Panc1 (cell line): ENCODE data around the gene FN3KRP. TPM values are rescaled to one million over a fixed set of nuclear protein-coding genes. Genes with fewer than 3 reads are reported as not detected.
"Not testable (repeated sequence)": the region's sequence is repeated elsewhere in the genome, so short reads cannot be mapped to it uniquely, and the experiment has no call there.

Experiments
- ATAC-seq: fragments of 200-7000 bp; cut with Tn5 transposase; 2 replicates; pipeline ENCODE4 v1.9.1; 2020; ENCODE audit warnings: mild to moderate bottlenecking, moderate library complexity
- BruUV-seq: library from RNA; stranded (reverse); fragments of 400-500 nt; replicated peaks from 2 replicates; lab custom pipeline; 2021; lab: Mats Ljungman, UMichigan
- CTCF ChIA-PET: fragments of 300-600 bp; sonication (Branson Sonifier 250); formaldehyde crosslinking; loops from one replicate; lab custom pipeline; 2022; ENCODE audit warnings: antibody characterized with exemption; lab: Charles Lee
- POLR2A ChIA-PET: fragments of 300-600 bp; sonication (Branson Sonifier 250); formaldehyde crosslinking; loops from one replicate; lab custom pipeline; 2022; ENCODE audit warnings: antibody characterized with exemption; lab: Charles Lee
- DNase-seq: peaks from one replicate; pipeline ENCODE4 v3.0.0-alpha.2; 2010; ENCODE audit warnings: low read depth, low spot score
- H3K27ac ChIP-seq: 2 replicates; pipeline ENCODE4 v1.5.1; 2011; ENCODE audit warnings: mild to moderate bottlenecking, low read length, inconsistent platforms
- H3K27me3 ChIP-seq: fragments of 200-500 bp; sonication (Bioruptor generic); 2 replicates; pipeline ENCODE4 v1.6.0; 2014; ENCODE audit warnings: low read length, inconsistent platforms; ENCODE audit not compliant: control insufficient read depth, insufficient read depth
- H3K36me3 ChIP-seq: fragments of 200-500 bp; sonication (Bioruptor generic); 2 replicates; pipeline ENCODE4 v1.5.1; 2014; ENCODE audit warnings: inconsistent platforms, mild to moderate bottlenecking, low read length, moderate library complexity; ENCODE audit not compliant: control insufficient read depth, insufficient read depth
- H3K4me1 ChIP-seq: 2 replicates; pipeline ENCODE4 v1.5.1; 2011; ENCODE audit warnings: inconsistent platforms, mild to moderate bottlenecking, low read length, moderate library complexity; ENCODE audit not compliant: control insufficient read depth, insufficient read depth
- H3K4me3 ChIP-seq, 2 experiments: 2 replicates each; pipeline ENCODE4 v1.5.1; 2011 to 2012; ENCODE audit warnings: low read depth in 2 of 2, low read length in 2 of 2, mild to moderate bottlenecking in 2 of 2, inconsistent platforms in 1 of 2, moderate library complexity in 1 of 2
- H3K9me3 ChIP-seq: fragments of 200-500 bp; sonication (Bioruptor generic); 2 replicates; pipeline ENCODE4 v1.5.1; 2014; ENCODE audit warnings: low read depth, mild to moderate bottlenecking, inconsistent platforms, low read length, moderate library complexity; ENCODE audit not compliant: control insufficient read depth, insufficient read depth
- CTCF ChIP-seq: fragments of 450-650 bp; IDR thresholded peaks from 2 replicates; pipeline ENCODE4 v1.5.1; 2017; ENCODE audit warnings: mild to moderate bottlenecking
- POLR2AphosphoS5 ChIP-seq: IDR thresholded peaks from 2 replicates; pipeline ENCODE4 v1.6.1; 2012; ENCODE audit warnings: mild to moderate bottlenecking, low read depth, low read length, moderate library complexity
- SIN3A ChIP-seq: IDR thresholded peaks from 2 replicates; pipeline ENCODE4 v1.6.1; 2012; ENCODE audit warnings: low read depth, mild to moderate bottlenecking, low read length, moderate library complexity, borderline replicate concordance; ENCODE audit not compliant: insufficient read depth
- TCF7L2 ChIP-seq: IDR thresholded peaks from 2 replicates; pipeline ENCODE4 v1.6.1; 2011; ENCODE audit warnings: mild to moderate bottlenecking, low read depth, low read length, inconsistent platforms
- in situ Hi-C: cut with HindIII; loops from 2 replicates; pipeline ENCODE4 v1.10.0; 2016; ENCODE audit warnings: low sequenced_read_pairs, low pct_unique_long_range_greater_than_20kb
- intact Hi-C: fragments of 100-400 bp; cut with micrococcal nuclease; formaldehyde crosslinking; loops from one replicate; pipeline ENCODE4 v1.10.0; 2022; ENCODE audit not compliant: unreplicated experiment
- total RNA-seq: library from RNA; stranded (reverse); gene quantifications from one replicate; pipeline ENCODE4 v1.2.1, GENCODE V29; 2021; ENCODE audit not compliant: unreplicated experiment
- TF ChIP-seq, protein P1 (sequence below), 2 experiments: IDR thresholded peaks; 2 replicates each; pipeline ENCODE4 v1.6.1; 2011 to 2012; ENCODE audit warnings: low read depth in 2 of 2, control low read depth in 1 of 2, low read length in 1 of 2, mild to moderate bottlenecking in 1 of 2, moderate library complexity in 1 of 2; ENCODE audit not compliant: insufficient read depth in 1 of 2

Gene FN3KRP
- total RNA-seq, 1 experiment from 2014 or later, result 41.0 TPM

DNA sequence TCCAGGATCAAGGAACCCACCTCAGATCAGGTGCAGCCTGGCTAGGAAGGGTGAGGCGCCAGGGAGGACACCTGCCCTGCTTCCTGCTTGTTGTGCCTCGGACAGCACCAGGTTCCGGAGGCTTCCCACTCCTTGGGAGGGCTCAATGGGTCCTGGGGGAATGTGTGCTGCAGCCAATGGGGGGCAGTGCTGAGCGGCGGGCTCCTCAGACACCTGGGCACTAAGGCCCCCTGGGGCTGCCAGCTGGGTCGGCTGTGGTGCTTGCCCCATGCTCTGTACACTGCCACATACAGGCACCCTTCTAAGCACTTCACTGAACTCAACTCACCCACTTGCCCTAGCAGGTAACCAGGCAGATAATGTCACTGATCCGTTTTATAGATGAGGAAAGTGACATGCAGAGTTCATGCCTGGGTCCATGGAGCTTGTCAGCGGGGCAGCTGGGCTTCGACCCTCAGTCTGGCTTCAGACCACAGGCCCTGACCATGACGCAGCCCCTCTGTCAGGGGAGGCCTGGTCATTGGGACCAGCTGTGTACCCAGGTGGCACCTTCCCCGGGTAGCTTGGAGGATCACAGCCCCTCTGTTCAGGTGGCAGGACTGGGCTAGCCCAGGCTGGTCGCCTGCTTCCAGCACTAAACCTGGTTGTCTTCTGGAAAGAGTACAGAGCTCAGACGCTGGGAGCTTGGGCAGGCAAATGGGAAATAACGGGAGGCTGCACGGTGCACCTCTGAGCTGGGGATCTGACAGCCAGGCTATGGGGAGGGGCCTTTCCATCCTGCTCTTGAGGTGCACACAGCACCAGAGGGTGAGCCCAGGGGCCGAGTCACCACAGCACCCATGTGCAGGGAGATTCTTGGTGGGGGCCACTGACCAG lies 27.1 kb downstream of the FN3KRP start:
- in situ Hi-C loops (no loop called here), intact Hi-C loops (no loop called here)
- Histone ChIP-seq H3K27ac (no peak overlapping the region), H3K36me3 (no peaks in the 10 kb centered on the region), H3K4me1 (no peaks in the 10 kb centered on the region), H3K4me3 (no peak overlapping the region), H3K27me3 (no peaks in the 10 kb centered on the region), H3K9me3 (peaks cover 9% of the 10 kb centered on the region; the same call in 1 of the 2 replicates)
- no TSS peak for BruUV-seq
- CTCF ChIA-PET, result interaction anchor here (0.6 kb wide), 2 partner anchors 15 to 28 kb away, joined by 3 to 9 read pairs; no protein-coding TSS in a partner anchor
- ATAC-seq, result peak; percentile 66
- TF ChIP-seq TCF7L2 (no peak), POLR2AphosphoS5 (no peak), SIN3A (no peak), CTCF (no peak)
- TF ChIP-seq, protein P1, sequence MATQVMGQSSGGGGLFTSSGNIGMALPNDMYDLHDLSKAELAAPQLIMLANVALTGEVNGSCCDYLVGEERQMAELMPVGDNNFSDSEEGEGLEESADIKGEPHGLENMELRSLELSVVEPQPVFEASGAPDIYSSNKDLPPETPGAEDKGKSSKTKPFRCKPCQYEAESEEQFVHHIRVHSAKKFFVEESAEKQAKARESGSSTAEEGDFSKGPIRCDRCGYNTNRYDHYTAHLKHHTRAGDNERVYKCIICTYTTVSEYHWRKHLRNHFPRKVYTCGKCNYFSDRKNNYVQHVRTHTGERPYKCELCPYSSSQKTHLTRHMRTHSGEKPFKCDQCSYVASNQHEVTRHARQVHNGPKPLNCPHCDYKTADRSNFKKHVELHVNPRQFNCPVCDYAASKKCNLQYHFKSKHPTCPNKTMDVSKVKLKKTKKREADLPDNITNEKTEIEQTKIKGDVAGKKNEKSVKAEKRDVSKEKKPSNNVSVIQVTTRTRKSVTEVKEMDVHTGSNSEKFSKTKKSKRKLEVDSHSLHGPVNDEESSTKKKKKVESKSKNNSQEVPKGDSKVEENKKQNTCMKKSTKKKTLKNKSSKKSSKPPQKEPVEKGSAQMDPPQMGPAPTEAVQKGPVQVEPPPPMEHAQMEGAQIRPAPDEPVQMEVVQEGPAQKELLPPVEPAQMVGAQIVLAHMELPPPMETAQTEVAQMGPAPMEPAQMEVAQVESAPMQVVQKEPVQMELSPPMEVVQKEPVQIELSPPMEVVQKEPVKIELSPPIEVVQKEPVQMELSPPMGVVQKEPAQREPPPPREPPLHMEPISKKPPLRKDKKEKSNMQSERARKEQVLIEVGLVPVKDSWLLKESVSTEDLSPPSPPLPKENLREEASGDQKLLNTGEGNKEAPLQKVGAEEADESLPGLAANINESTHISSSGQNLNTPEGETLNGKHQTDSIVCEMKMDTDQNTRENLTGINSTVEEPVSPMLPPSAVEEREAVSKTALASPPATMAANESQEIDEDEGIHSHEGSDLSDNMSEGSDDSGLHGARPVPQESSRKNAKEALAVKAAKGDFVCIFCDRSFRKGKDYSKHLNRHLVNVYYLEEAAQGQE (IDR thresholded peaks at IDR 0.05; ENCODE audit: insufficient read depth in 1 of 2, low read depth in 2 of 2, low read length in 1 of 2), result no peak
- no peak for DNase-seq
- POLR2A ChIA-PET, result interaction anchor here (0.7 kb wide), 1 partner anchor 16 kb away, joined by 7 read pairs; no protein-coding TSS in a partner anchor

DNA sequence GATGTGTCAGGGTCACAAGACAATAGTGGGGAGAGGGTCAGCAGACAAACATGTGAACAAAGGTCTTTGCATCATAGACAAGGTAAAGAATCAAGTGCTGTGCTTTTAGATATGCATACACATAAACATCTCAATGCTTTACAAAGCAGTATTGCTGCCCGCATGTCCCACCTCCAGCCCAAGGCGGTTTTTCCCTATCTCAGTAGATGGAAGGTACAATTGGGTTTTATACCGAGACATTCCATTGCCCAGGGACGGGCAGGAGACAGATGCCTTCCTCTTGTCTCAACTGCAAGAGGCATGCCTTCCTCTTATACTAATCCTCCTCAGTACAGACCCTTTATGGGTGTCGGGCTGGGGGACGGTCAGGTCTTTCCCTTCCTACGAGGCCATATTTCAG lies 28.2 kb downstream of the FN3KRP start:
- H3K27ac ChIP-seq, intact Hi-C loops, in situ Hi-C loops, DNase-seq, H3K4me3 ChIP-seq, BruUV-seq, CTCF ChIA-PET, H3K9me3 ChIP-seq, H3K36me3 ChIP-seq, ATAC-seq, POLR2A ChIA-PET, H3K4me1 ChIP-seq, H3K27me3 ChIP-seq: not testable (repeated sequence)

DNA sequence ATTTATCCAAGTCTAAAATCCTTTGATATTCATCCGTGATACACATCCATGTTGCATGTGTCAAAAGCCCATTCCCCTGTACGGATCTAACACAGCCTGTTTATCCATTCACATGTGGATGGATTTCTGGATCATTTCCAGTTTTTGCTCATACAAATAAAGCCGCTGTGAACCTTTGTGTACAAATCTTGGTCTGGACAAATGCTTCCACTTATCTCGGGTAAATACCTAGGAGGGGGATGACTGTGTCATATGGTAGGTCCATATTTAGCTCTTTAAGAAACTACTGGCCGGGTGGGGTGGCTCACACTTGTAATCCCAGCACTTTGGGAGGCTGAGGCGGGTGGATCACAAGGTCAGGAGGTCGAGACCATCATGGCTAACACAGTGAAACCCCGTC lies 29.0 kb downstream of the FN3KRP start:
- peaks cover 6% of the 10 kb centered on the region; the same call in 1 of the 2 replicates for H3K9me3 ChIP-seq
- DNase-seq (no peak), ATAC-seq (no peak)
- no peaks in the 10 kb centered on the region for H3K27me3 ChIP-seq
- no TSS peak for BruUV-seq
- in situ Hi-C loops (no loop called here), intact Hi-C loops (no loop called here)
- ChIA-PET POLR2A (no interaction called here), CTCF (no interaction called here)
- H3K27ac ChIP-seq, result no peak overlapping the region
- no peaks in the 10 kb centered on the region for H3K36me3 ChIP-seq
- H3K4me1 ChIP-seq, result no peaks in the 10 kb centered on the region
- TF ChIP-seq TCF7L2 (no peak), SIN3A (no peak), POLR2AphosphoS5 (no peak), CTCF (no peak)
- TF ChIP-seq, protein P1 (IDR thresholded peaks at IDR 0.05; ENCODE audit: insufficient read depth in 1 of 2, low read depth in 2 of 2, low read length in 1 of 2), result no peak
- no peak overlapping the region for H3K4me3 ChIP-seq
